ENCODE data around the gene TTBK2. TPM values are rescaled to one million over a fixed set of nuclear protein-coding genes. Genes with fewer than 3 reads are reported as not detected.

The TTBK2 gene
- polyA plus RNA-seq, 3 donors: 3.7 to 9.0 (median 5.7) TPM

GRCh38 chr15:42808913-42809312 is 111.7 kb downstream of the TTBK2 start:
- Histone ChIP-seq H3K27me3 (ENCODE audit: control insufficient read depth in 2 of 2, insufficient read depth in 2 of 2, low read length in 2 of 2) (no peaks in the 10 kb centered on the region), H3K27ac (ENCODE audit: low read depth in 1 of 2, low read length in 2 of 2) (no peak overlapping the region), H3K9ac (ENCODE audit: insufficient read depth, low read length, poor library complexity, severe bottlenecking) (no peak overlapping the region), H3K36me3 (replicated peaks in 1 of 2; ENCODE audit: control insufficient read depth in 1 of 2, insufficient read depth in 2 of 2, low read length in 2 of 2) (peaks cover 24 to 54% of the 10 kb centered on the region in 2 donors), H3K4me1 (ENCODE audit: control insufficient read depth in 1 of 2, insufficient read depth in 2 of 2, low read length in 2 of 2) (no peaks in the 10 kb centered on the region), H2AFZ (ENCODE audit: insufficient read depth, low read depth, low read length, poor library complexity, severe bottlenecking) (no peak overlapping the region), H3K9me3 (replicated peaks in 1 of 2; ENCODE audit: control insufficient read depth in 1 of 2, insufficient read depth in 1 of 2, low read length in 2 of 2) (no peaks in the 10 kb centered on the region), H4K20me1 (ENCODE audit: insufficient read depth, low read length) (no peaks in the 10 kb centered on the region), H3K79me2 (ENCODE audit: insufficient read depth, low read length) (no peaks in the 10 kb centered on the region), H3K4me2 (replicated peaks; ENCODE audit: extremely low read depth, low read length, poor library complexity, severe bottlenecking) (no peak overlapping the region), H3K4me3 (replicated peaks in 1 of 3; ENCODE audit: low read depth in 2 of 3, low read length in 3 of 3) (no peak overlapping the region)
- no peak overlapping the region for H3K27ac Mint-ChIP-seq
- H3K36me3 Mint-ChIP-seq: peaks cover 41 to 67% of the 10 kb centered on the region in 2 donors
- no peaks in the 10 kb centered on the region for H3K4me1 Mint-ChIP-seq
- DNase-seq: no peak
- no CpG with 5 or more reads among the region's 1 CpG for WGBS (ENCODE audit: insufficient coverage)
- no peak overlapping the region for H3K4me3 Mint-ChIP-seq
- H3K9me3 Mint-ChIP-seq: no peaks in the 10 kb centered on the region
- TF ChIP-seq, protein P1, sequence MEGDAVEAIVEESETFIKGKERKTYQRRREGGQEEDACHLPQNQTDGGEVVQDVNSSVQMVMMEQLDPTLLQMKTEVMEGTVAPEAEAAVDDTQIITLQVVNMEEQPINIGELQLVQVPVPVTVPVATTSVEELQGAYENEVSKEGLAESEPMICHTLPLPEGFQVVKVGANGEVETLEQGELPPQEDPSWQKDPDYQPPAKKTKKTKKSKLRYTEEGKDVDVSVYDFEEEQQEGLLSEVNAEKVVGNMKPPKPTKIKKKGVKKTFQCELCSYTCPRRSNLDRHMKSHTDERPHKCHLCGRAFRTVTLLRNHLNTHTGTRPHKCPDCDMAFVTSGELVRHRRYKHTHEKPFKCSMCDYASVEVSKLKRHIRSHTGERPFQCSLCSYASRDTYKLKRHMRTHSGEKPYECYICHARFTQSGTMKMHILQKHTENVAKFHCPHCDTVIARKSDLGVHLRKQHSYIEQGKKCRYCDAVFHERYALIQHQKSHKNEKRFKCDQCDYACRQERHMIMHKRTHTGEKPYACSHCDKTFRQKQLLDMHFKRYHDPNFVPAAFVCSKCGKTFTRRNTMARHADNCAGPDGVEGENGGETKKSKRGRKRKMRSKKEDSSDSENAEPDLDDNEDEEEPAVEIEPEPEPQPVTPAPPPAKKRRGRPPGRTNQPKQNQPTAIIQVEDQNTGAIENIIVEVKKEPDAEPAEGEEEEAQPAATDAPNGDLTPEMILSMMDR (IDR thresholded peaks at IDR 0.05): no peak
- intact Hi-C loops (cut with micrococcal nuclease): no loop called here
- no peaks in the 10 kb centered on the region for H3K27me3 Mint-ChIP-seq (ENCODE audit: low read depth in 3 of 3)

DNA sequence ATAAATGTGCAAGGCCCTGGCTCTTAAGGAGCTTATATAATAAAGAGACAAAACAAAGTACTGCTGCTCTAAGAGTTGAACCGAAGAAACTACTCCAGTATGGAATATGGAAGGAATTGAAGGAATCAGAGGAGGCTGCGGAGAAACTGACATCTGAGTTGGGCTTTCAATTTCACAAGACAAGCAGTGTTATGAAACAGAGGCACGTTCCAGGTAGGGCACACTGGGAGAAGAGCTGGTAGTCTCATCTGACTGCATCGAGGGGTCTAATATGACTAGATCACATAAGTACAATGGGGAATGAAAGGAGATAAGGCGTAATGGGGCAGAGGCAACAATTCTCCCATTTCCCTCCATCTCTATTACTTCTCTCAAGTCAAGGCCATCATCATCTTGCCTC is 115.3 kb downstream of the TTBK2 start:
- H3K9me3 ChIP-seq (replicated peaks in 1 of 2; ENCODE audit: control insufficient read depth in 1 of 2, insufficient read depth in 1 of 2, low read length in 2 of 2): no peaks in the 10 kb centered on the region
- Mint-ChIP-seq H3K27me3 (ENCODE audit: low read depth in 3 of 3) (no peaks in the 10 kb centered on the region), H3K36me3 (peaks cover 50 to 72% of the 10 kb centered on the region in 2 donors), H3K9me3 (no peaks in the 10 kb centered on the region), H3K4me3 (no peak overlapping the region), H3K27ac (peak overlapping the region in 2 of 7 donors; percentile 1 to 33), H3K4me1 (no peaks in the 10 kb centered on the region)
- H3K4me2 ChIP-seq (replicated peaks; ENCODE audit: extremely low read depth, low read length, poor library complexity, severe bottlenecking): no peak overlapping the region
- H4K20me1 ChIP-seq (ENCODE audit: insufficient read depth, low read length): no peaks in the 10 kb centered on the region
- no peak overlapping the region for H3K27ac ChIP-seq (ENCODE audit: low read depth in 1 of 2, low read length in 2 of 2)
- H2AFZ ChIP-seq (ENCODE audit: insufficient read depth, low read depth, low read length, poor library complexity, severe bottlenecking): no peak overlapping the region
- no peak for DNase-seq
- no peaks in the 10 kb centered on the region for H3K4me1 ChIP-seq (ENCODE audit: control insufficient read depth in 1 of 2, insufficient read depth in 2 of 2, low read length in 2 of 2)
- H3K4me3 ChIP-seq (replicated peaks in 1 of 3; ENCODE audit: low read depth in 2 of 3, low read length in 3 of 3): no peak overlapping the region
- intact Hi-C loops (cut with micrococcal nuclease): no loop called here
- TF ChIP-seq, protein P1 (IDR thresholded peaks at IDR 0.05): no peak
- H3K9ac ChIP-seq (ENCODE audit: insufficient read depth, low read length, poor library complexity, severe bottlenecking): no peak overlapping the region
- no peaks in the 10 kb centered on the region for H3K79me2 ChIP-seq (ENCODE audit: insufficient read depth, low read length)
- WGBS (ENCODE audit: insufficient coverage): 69% methylated on average over 2 of the region's 5 CpGs
- H3K36me3 ChIP-seq (replicated peaks in 1 of 2; ENCODE audit: control insufficient read depth in 1 of 2, insufficient read depth in 2 of 2, low read length in 2 of 2): peaks cover 34 to 73% of the 10 kb centered on the region in 2 donors
- H3K27me3 ChIP-seq (ENCODE audit: control insufficient read depth in 2 of 2, insufficient read depth in 2 of 2, low read length in 2 of 2): no peaks in the 10 kb centered on the region
